GM18870 (cell line): ENCODE results near the gene TBC1D2.

Experiments
- ATAC-seq: cut with Tn5 transposase; IDR thresholded peaks from one replicate; pipeline ENCODE4 v1.9.1; 2021; ENCODE audit warnings: moderate library complexity; ENCODE audit not compliant: unreplicated experiment

Gene TBC1D2

GRCh38 chr9:98241357-98242300 lies 13.8 kb downstream of the TBC1D2 start:
- ATAC-seq: no peak

GRCh38 chr9:98240475-98240874 lies 15.0 kb downstream of the TBC1D2 start:
- ATAC-seq: no peak

GRCh38 chr9:98236901-98237487 lies 18.5 kb downstream of the TBC1D2 start:
- ATAC-seq: no peak

- ATAC-seq: no peak
Observed at GRCh38 chr9:98235126-98235525, 20.3 kb downstream of the TBC1D2 start.

- ATAC-seq: no peak
Observed at GRCh38 chr9:98234245-98234825, 21.1 kb downstream of the TBC1D2 start.

GRCh38 chr9:98232926-98233325 lies 22.5 kb downstream of the TBC1D2 start:
- no peak for ATAC-seq

- no peak for ATAC-seq
Observed at GRCh38 chr9:98231770-98232478, 23.5 kb downstream of the TBC1D2 start.

- no peak for ATAC-seq
Observed at GRCh38 chr9:98230789-98231188, 24.7 kb downstream of the TBC1D2 start.

- ATAC-seq: no peak
Observed at GRCh38 chr9:98230304-98230703, 25.1 kb downstream of the TBC1D2 start.

GRCh38 chr9:98229620-98230019 lies 25.8 kb downstream of the TBC1D2 start:
- no peak for ATAC-seq

GRCh38 chr9:98229090-98229395 lies 26.4 kb downstream of the TBC1D2 start:
- no peak for ATAC-seq

- no peak for ATAC-seq
Observed at GRCh38 chr9:98228392-98229089, 26.9 kb downstream of the TBC1D2 start.

GRCh38 chr9:98227883-98228282 lies 27.6 kb downstream of the TBC1D2 start:
- no peak for ATAC-seq

GRCh38 chr9:98226957-98227356 lies 28.5 kb downstream of the TBC1D2 start:
- ATAC-seq: no peak

- no peak for ATAC-seq
Observed at GRCh38 chr9:98226516-98226915, 28.9 kb downstream of the TBC1D2 start.

- ATAC-seq: no peak
Observed at GRCh38 chr9:98225015-98225442, 30.4 kb downstream of the TBC1D2 start.

GRCh38 chr9:98222885-98223691 lies 32.4 kb downstream of the TBC1D2 start:
- no peak for ATAC-seq

GRCh38 chr9:98220911-98221310 lies 34.5 kb downstream of the TBC1D2 start:
- no peak for ATAC-seq

GRCh38 chr9:98219794-98220370 lies 35.6 kb downstream of the TBC1D2 start:
- ATAC-seq: no peak

- no peak for ATAC-seq
Observed at GRCh38 chr9:98219364-98219716, 36.1 kb downstream of the TBC1D2 start.
